SK-N-MC (cell line): ENCODE results near the gene MMP15.

Source experiments
- EZH2 ChIP-seq: fragments of 200-600 bp; sonication (generic); IDR thresholded peaks from one replicate; pipeline ENCODE4 v1.6.1; 2017; ENCODE audit warnings: antibody characterized with exemption
- FOXP2 ChIP-seq: optimal IDR thresholded peaks from 2 replicates; pipeline ENCODE3; 2011; ENCODE audit warnings: mild to moderate bottlenecking, moderate library complexity; ENCODE audit not compliant: insufficient read depth; ENCODE audit errors: extremely low read length, control extremely low read depth
- POLR2AphosphoS5 ChIP-seq: IDR thresholded peaks from 2 replicates; pipeline ENCODE4 v1.6.1; 2012; ENCODE audit warnings: mild to moderate bottlenecking, low read depth, low read length, borderline replicate concordance

- TF ChIP-seq POLR2AphosphoS5 (no peak), EZH2 (no peak), FOXP2 (no peak)
Measured at GRCh38 chr16:58010886-58011285, 14.7 kb upstream of the MMP15 start.
